GM23338 (cell line): Measurements from ENCODE around the gene CAMSAP1. TPM values are rescaled to one million over a fixed set of nuclear protein-coding genes. Genes with fewer than 3 reads are reported as not detected.

ENCODE experiments used
- ATAC-seq: fragments of 200-7000 bp; cut with Tn5 transposase; 3 replicates; pipeline ENCODE4 v1.9.1; 2020
- DNase-seq: peaks from one replicate; pipeline ENCODE4 v3.0.0-alpha.2; 2015; ENCODE audit warnings: low spot score
- H2AFZ ChIP-seq: fragments of 200-600 bp; sonication (generic); 2 replicates; pipeline ENCODE4 v1.8.0; 2016; ENCODE audit warnings: antibody characterized with exemption, mild to moderate bottlenecking, moderate library complexity
- H3F3A ChIP-seq: fragments of 200-600 bp; sonication (generic); replicated peaks from 2 replicates; pipeline ENCODE4 v1.8.0; 2017; ENCODE audit warnings: antibody characterized with exemption, mixed run types, low read depth
- H3K27ac ChIP-seq: fragments of 200-600 bp; sonication (generic); 2 replicates; pipeline ENCODE4 v1.6.1; 2016; ENCODE audit warnings: low read depth
- H3K27me3 ChIP-seq: fragments of 200-600 bp; sonication (generic); 2 replicates; pipeline ENCODE4 v1.8.0; 2016; ENCODE audit warnings: mild to moderate bottlenecking, mixed run types, moderate library complexity; ENCODE audit not compliant: insufficient read depth
- H3K36me3 ChIP-seq: fragments of 200-600 bp; sonication (generic); 2 replicates; pipeline ENCODE4 v1.8.0; 2016; ENCODE audit warnings: mild to moderate bottlenecking; ENCODE audit not compliant: insufficient read depth
- H3K4me1 ChIP-seq: fragments of 200-600 bp; sonication (generic); 2 replicates; pipeline ENCODE4 v1.8.0; 2016; ENCODE audit warnings: mild to moderate bottlenecking, moderate library complexity; ENCODE audit not compliant: insufficient read depth
- H3K4me2 ChIP-seq: fragments of 200-600 bp; sonication (generic); 2 replicates; pipeline ENCODE4 v1.7.1; 2017; ENCODE audit warnings: mixed run types
- H3K4me3 ChIP-seq: fragments of 200-600 bp; sonication (generic); 2 replicates; pipeline ENCODE4 v1.6.1; 2016; ENCODE audit warnings: mixed run types
- H3K79me2 ChIP-seq: fragments of 200-600 bp; sonication (generic); replicated peaks from 2 replicates; pipeline ENCODE4 v1.8.0; 2017; ENCODE audit warnings: mild to moderate bottlenecking; ENCODE audit not compliant: insufficient read depth
- H3K9me2 ChIP-seq: fragments of 200-600 bp; sonication (generic); 2 replicates; pipeline ENCODE4 v1.8.0; 2017; ENCODE audit not compliant: insufficient read depth
- H4K20me1 ChIP-seq: fragments of 200-600 bp; sonication (generic); replicated peaks from 2 replicates; pipeline ENCODE4 v1.8.0; 2017; ENCODE audit warnings: mild to moderate bottlenecking; ENCODE audit not compliant: insufficient read depth
- H3K27ac Mint-ChIP-seq: 2 replicates; pipeline ENCODE4 v1.8.0; 2020; ENCODE audit warnings: inconsistent platforms, mild to moderate bottlenecking, moderate library complexity, mixed read lengths
- H3K27me3 Mint-ChIP-seq: 3 replicates; pipeline ENCODE4 v1.8.0; 2022; ENCODE audit warnings: low read depth, mild to moderate bottlenecking, moderate library complexity, mixed read lengths, inconsistent platforms; ENCODE audit not compliant: insufficient read depth, poor library complexity
- H3K36me3 Mint-ChIP-seq: 3 replicates; pipeline ENCODE4 v1.8.0; 2021; ENCODE audit warnings: low read depth, mild to moderate bottlenecking, inconsistent platforms, moderate library complexity, mixed read lengths
- H3K4me1 Mint-ChIP-seq: 3 replicates; pipeline ENCODE4 v1.8.0; 2020; ENCODE audit warnings: mild to moderate bottlenecking, inconsistent platforms, mixed read lengths
- H3K4me3 Mint-ChIP-seq: 3 replicates; pipeline ENCODE4 v1.8.0; 2021; ENCODE audit warnings: moderate library complexity, mild to moderate bottlenecking, inconsistent platforms, mixed read lengths
- H3K9me3 Mint-ChIP-seq: 3 replicates; pipeline ENCODE4 v1.8.0; 2020; ENCODE audit warnings: moderate library complexity, mild to moderate bottlenecking, inconsistent platforms, mixed read lengths
- EZH2phosphoT487 ChIP-seq: fragments of 200-600 bp; sonication (generic); IDR thresholded peaks from one replicate; pipeline ENCODE4 v1.8.1; 2018; ENCODE audit warnings: antibody characterized with exemption; ENCODE audit not compliant: unreplicated experiment
- JUNB ChIP-seq: IDR thresholded peaks from one replicate; pipeline ENCODE4 v1.6.1; 2016; ENCODE audit warnings: antibody characterized with exemption; ENCODE audit not compliant: unreplicated experiment
- NANOG ChIP-seq: IDR thresholded peaks from 2 replicates; pipeline ENCODE4 v1.6.1; 2016; ENCODE audit warnings: antibody characterized with exemption, borderline replicate concordance
- POLR2AphosphoS5 ChIP-seq: IDR thresholded peaks from 2 replicates; pipeline ENCODE4 v1.6.1; 2016; ENCODE audit warnings: antibody characterized with exemption, low read depth
- polyA plus RNA-seq: library from polyadenylated mRNA; unstranded; fragments of >200 nt; fragmentation: Nextera tagmentation; extraction: Ambion mirVana; gene quantifications from 2 replicates; pipeline ENCODE4 v1.2.1, GENCODE V29; 2016
- total RNA-seq: library from RNA; depleted of rRNA; stranded (reverse); fragments of >200 nt; shearing (Covaris generic); gene quantifications from 2 replicates; pipeline ENCODE4 v1.2.3, GENCODE V29; 2014
- TF ChIP-seq, protein P1 (sequence below): fragments of 250-450 bp; sonication (Bioruptor Pico); IDR thresholded peaks from 2 replicates; pipeline ENCODE4 v1.5.0; 2020; ENCODE audit warnings: mild to moderate bottlenecking, moderate library complexity
- TF ChIP-seq, protein P2 (sequence below), 2 experiments: fragments of 200-600 bp in 1 of 2; sonication (generic) in 1 of 2; conservative IDR thresholded peaks; 2 replicates each; pipeline versions ENCODE4 v1.5.1 to v1.6.1; 2016 to 2017; ENCODE audit warnings: antibody characterized with exemption in 2 of 2, low read depth in 2 of 2, mild to moderate bottlenecking in 2 of 2, moderate library complexity in 1 of 2

CAMSAP1 gene
- total and polyA plus RNA-seq, 2 experiments from 2014 or later, result 6.9 to 75.4 TPM

- Histone ChIP-seq H4K20me1 (no peaks in the 10 kb centered on the region), H3K79me2 (no peaks in the 10 kb centered on the region), H3K27ac (no peak overlapping the region), H3F3A (no peaks in the 10 kb centered on the region), H3K4me3 (no peak overlapping the region), H3K36me3 (no peaks in the 10 kb centered on the region), H3K4me1 (no peaks in the 10 kb centered on the region), H3K9me2 (no peaks in the 10 kb centered on the region), H2AFZ (no peak overlapping the region), H3K4me2 (no peak overlapping the region), H3K27me3 (no peaks in the 10 kb centered on the region)
- no peak overlapping the region for H3K4me3 Mint-ChIP-seq
- no peak overlapping the region for H3K27ac Mint-ChIP-seq
- no peaks in the 10 kb centered on the region for H3K4me1 Mint-ChIP-seq
- ATAC-seq (no peak), DNase-seq (no peak)
- TF ChIP-seq JUNB, result no peak
- no peak for TF ChIP-seq POLR2AphosphoS5
- TF ChIP-seq, protein P1, sequence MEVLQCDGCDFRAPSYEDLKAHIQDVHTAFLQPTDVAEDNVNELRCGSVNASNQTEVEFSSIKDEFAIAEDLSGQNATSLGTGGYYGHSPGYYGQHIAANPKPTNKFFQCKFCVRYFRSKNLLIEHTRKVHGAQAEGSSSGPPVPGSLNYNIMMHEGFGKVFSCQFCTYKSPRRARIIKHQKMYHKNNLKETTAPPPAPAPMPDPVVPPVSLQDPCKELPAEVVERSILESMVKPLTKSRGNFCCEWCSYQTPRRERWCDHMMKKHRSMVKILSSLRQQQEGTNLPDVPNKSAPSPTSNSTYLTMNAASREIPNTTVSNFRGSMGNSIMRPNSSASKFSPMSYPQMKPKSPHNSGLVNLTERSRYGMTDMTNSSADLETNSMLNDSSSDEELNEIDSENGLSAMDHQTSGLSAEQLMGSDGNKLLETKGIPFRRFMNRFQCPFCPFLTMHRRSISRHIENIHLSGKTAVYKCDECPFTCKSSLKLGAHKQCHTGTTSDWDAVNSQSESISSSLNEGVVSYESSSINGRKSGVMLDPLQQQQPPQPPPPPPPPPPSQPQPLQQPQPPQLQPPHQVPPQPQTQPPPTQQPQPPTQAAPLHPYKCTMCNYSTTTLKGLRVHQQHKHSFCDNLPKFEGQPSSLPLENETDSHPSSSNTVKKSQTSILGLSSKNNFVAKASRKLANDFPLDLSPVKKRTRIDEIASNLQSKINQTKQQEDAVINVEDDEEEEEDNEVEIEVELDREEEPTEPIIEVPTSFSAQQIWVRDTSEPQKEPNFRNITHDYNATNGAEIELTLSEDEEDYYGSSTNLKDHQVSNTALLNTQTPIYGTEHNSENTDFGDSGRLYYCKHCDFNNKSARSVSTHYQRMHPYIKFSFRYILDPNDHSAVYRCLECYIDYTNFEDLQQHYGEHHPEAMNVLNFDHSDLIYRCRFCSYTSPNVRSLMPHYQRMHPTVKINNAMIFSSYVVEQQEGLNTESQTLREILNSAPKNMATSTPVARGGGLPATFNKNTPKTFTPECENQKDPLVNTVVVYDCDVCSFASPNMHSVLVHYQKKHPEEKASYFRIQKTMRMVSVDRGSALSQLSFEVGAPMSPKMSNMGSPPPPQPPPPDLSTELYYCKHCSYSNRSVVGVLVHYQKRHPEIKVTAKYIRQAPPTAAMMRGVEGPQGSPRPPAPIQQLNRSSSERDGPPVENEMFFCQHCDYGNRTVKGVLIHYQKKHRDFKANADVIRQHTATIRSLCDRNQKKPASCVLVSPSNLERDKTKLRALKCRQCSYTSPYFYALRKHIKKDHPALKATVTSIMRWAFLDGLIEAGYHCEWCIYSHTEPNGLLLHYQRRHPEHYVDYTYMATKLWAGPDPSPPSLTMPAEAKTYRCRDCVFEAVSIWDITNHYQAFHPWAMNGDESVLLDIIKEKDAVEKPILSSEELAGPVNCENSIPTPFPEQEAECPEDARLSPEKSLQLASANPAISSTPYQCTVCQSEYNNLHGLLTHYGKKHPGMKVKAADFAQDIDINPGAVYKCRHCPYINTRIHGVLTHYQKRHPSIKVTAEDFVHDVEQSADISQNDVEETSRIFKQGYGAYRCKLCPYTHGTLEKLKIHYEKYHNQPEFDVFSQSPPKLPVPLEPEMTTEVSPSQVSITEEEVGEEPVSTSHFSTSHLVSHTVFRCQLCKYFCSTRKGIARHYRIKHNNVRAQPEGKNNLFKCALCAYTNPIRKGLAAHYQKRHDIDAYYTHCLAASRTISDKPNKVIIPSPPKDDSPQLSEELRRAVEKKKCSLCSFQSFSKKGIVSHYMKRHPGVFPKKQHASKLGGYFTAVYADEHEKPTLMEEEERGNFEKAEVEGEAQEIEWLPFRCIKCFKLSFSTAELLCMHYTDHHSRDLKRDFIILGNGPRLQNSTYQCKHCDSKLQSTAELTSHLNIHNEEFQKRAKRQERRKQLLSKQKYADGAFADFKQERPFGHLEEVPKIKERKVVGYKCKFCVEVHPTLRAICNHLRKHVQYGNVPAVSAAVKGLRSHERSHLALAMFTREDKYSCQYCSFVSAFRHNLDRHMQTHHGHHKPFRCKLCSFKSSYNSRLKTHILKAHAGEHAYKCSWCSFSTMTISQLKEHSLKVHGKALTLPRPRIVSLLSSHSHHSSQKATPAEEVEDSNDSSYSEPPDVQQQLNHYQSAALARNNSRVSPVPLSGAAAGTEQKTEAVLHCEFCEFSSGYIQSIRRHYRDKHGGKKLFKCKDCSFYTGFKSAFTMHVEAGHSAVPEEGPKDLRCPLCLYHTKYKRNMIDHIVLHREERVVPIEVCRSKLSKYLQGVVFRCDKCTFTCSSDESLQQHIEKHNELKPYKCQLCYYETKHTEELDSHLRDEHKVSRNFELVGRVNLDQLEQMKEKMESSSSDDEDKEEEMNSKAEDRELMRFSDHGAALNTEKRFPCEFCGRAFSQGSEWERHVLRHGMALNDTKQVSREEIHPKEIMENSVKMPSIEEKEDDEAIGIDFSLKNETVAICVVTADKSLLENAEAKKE (CRISPR knock-in tag), result no peak
- TF ChIP-seq EZH2phosphoT487, result no peak
- no peak for TF ChIP-seq NANOG
- TF ChIP-seq, protein P2, sequence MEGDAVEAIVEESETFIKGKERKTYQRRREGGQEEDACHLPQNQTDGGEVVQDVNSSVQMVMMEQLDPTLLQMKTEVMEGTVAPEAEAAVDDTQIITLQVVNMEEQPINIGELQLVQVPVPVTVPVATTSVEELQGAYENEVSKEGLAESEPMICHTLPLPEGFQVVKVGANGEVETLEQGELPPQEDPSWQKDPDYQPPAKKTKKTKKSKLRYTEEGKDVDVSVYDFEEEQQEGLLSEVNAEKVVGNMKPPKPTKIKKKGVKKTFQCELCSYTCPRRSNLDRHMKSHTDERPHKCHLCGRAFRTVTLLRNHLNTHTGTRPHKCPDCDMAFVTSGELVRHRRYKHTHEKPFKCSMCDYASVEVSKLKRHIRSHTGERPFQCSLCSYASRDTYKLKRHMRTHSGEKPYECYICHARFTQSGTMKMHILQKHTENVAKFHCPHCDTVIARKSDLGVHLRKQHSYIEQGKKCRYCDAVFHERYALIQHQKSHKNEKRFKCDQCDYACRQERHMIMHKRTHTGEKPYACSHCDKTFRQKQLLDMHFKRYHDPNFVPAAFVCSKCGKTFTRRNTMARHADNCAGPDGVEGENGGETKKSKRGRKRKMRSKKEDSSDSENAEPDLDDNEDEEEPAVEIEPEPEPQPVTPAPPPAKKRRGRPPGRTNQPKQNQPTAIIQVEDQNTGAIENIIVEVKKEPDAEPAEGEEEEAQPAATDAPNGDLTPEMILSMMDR (conservative IDR thresholded peaks at IDR 0.05; ENCODE audit: low read depth in 2 of 2), result no peak
- peaks cover 12% of the 10 kb centered on the region for H3K27me3 Mint-ChIP-seq
- peaks cover 16% of the 10 kb centered on the region for H3K9me3 Mint-ChIP-seq
- peaks cover 5% of the 10 kb centered on the region; the same call in 1 of the 3 replicates for H3K36me3 Mint-ChIP-seq
Observed at GRCh38 chr9:135766251-135766650, 141.1 kb downstream of the CAMSAP1 start.
